Right kidney (tissue), 1 donor: ENCODE data around the gene LCE2B.

Source experiments
- DNase-seq: peaks from one replicate; pipeline ENCODE4 v3.0.0-alpha.2; 2016

The LCE2B gene

GRCh38 chr1:152735648-152736047, 49.7 kb downstream of the LCE2B start:
- no peak for DNase-seq
